Activated CD4-positive, alpha-beta T cell treated with anti-CD3 and anti-CD28 coated beads, Interleukin-2, amount 10 ng/mL, durations not matched to agents 7 days and 5 days (primary cell): ENCODE results near the gene TMEM145. TPM values are rescaled to one million over a fixed set of nuclear protein-coding genes. Genes with fewer than 3 reads are reported as not detected.

Source experiments
- CTCF ChIA-PET: fragments of 350-600 bp; sonication (Branson Sonifier 250); formaldehyde crosslinking; loops from one replicate; lab custom pipeline; 2021; ENCODE audit warnings: antibody characterized with exemption; lab: Charles Lee
- POLR2A ChIA-PET: fragments of 350-600 bp; sonication (Branson Sonifier 250); formaldehyde crosslinking; loops from one replicate; lab custom pipeline; 2021; ENCODE audit warnings: antibody characterized with exemption; lab: Charles Lee
- DNase-seq: peaks from one replicate; pipeline ENCODE4 v3.0.0-alpha.2; 2020
- H3K27ac Mint-ChIP-seq: one replicate; pipeline ENCODE4 v1.8.0; 2021; ENCODE audit warnings: mild to moderate bottlenecking, moderate library complexity, mixed read lengths
- H3K27me3 Mint-ChIP-seq: one replicate; pipeline ENCODE4 v1.8.0; 2021; ENCODE audit warnings: mixed read lengths
- H3K36me3 Mint-ChIP-seq: one replicate; pipeline ENCODE4 v1.8.0; 2021; ENCODE audit warnings: low read depth, mixed read lengths
- H3K4me1 Mint-ChIP-seq: one replicate; pipeline ENCODE4 v1.8.0; 2021; ENCODE audit warnings: mixed read lengths
- H3K4me3 Mint-ChIP-seq: one replicate; pipeline ENCODE4 v1.8.0; 2021; ENCODE audit warnings: mild to moderate bottlenecking, moderate library complexity, mixed read lengths
- H3K9me3 Mint-ChIP-seq: one replicate; pipeline ENCODE4 v1.8.0; 2021; ENCODE audit warnings: mixed read lengths
- microRNA-seq: library from miRNA; unstranded; fragments of <30 nt; microRNA quantifications from one replicate; pipeline ENCODE4 v1.2.0, GENCODE V29; 2021; ENCODE audit warnings: borderline microRNAs expressed, borderline replicate concordance
- total RNA-seq, 2 experiments: library from RNA; stranded (reverse); gene quantifications; one replicate each; pipeline ENCODE4 v1.2.3, GENCODE V29; 2021

Gene TMEM145
- total RNA-seq, 2 experiments from 2014 or later: not detected

- Mint-ChIP-seq H3K27ac (no peak overlapping the region), H3K36me3 (peaks cover 2% of the 10 kb centered on the region), H3K4me1 (no peaks in the 10 kb centered on the region), H3K27me3 (no peaks in the 10 kb centered on the region), H3K9me3 (peaks cover 2% of the 10 kb centered on the region), H3K4me3 (no peak overlapping the region)
- ChIA-PET POLR2A (interaction anchor here (0.5 kb wide), 1 partner anchor 48 kb away, joined by 3 read pairs; no protein-coding TSS in a partner anchor), CTCF (no interaction called here)
- DNase-seq: no peak
Measured at GRCh38 chr19:42368765-42369164, 55.7 kb downstream of the TMEM145 start.

GRCh38 chr19:42369433-42370067 lies 56.4 kb downstream of the TMEM145 start:
- DNase-seq: no peak
- Mint-ChIP-seq H3K9me3 (no peaks in the 10 kb centered on the region), H3K27me3 (no peaks in the 10 kb centered on the region), H3K36me3 (no peaks in the 10 kb centered on the region), H3K4me3 (no peak overlapping the region), H3K27ac (no peak overlapping the region), H3K4me1 (no peaks in the 10 kb centered on the region)
- POLR2A ChIA-PET: interaction anchor here (0.5 kb wide), 1 partner anchor 49 kb away, joined by 3 read pairs; no protein-coding TSS in a partner anchor
- CTCF ChIA-PET: no interaction called here

- Mint-ChIP-seq H3K4me3 (no peak overlapping the region), H3K4me1 (no peaks in the 10 kb centered on the region), H3K9me3 (no peaks in the 10 kb centered on the region), H3K27ac (no peak overlapping the region), H3K27me3 (no peaks in the 10 kb centered on the region), H3K36me3 (no peaks in the 10 kb centered on the region)
- no peak for DNase-seq
- ChIA-PET CTCF (no interaction called here), POLR2A (no interaction called here)
Measured at GRCh38 chr19:42370068-42370520, 57.0 kb downstream of the TMEM145 start.

GRCh38 chr19:42370626-42371175 lies 57.6 kb downstream of the TMEM145 start:
- Mint-ChIP-seq H3K4me1 (no peaks in the 10 kb centered on the region), H3K27ac (no peak overlapping the region), H3K36me3 (no peaks in the 10 kb centered on the region), H3K4me3 (no peak overlapping the region), H3K27me3 (no peaks in the 10 kb centered on the region), H3K9me3 (no peaks in the 10 kb centered on the region)
- no peak for DNase-seq
- ChIA-PET CTCF (interaction anchor here (0.7 to 1.3 kb wide), 2 partner anchors 11 to 664 kb away, joined by 3 to 4 read pairs; no protein-coding TSS in a partner anchor), POLR2A (no interaction called here)

Small RNAs within 50 kb of the gene (microRNA-seq; reads per million reads assigned to microRNA genes)
- not detected for gene MIR8077

Other genes with a start within 250 kb of the TMEM145 start
- under 1 TPM; 0.65 to 0.79 TPM for gene GRIK5, start 243.1 kb upstream of the TMEM145 start, total RNA-seq
- 10 to 100 TPM; 14.1 to 15.8 TPM for gene ZNF574, start 237.1 kb upstream of the TMEM145 start, total RNA-seq
- 10 to 100 TPM; 19.6 to 22.9 TPM for gene POU2F2, start 180.9 kb upstream of the TMEM145 start, total RNA-seq
- gene DEDD2, start 95.6 kb upstream of the TMEM145 start, total RNA-seq: 10 to 100 TPM; 37.2 to 42.4 TPM
- 10 to 100 TPM; 18.0 to 18.5 TPM for gene ZNF526, start 93.0 kb upstream of the TMEM145 start, total RNA-seq
- 10 to 100 TPM; 42.7 to 53.4 TPM for gene GSK3A, start 70.7 kb upstream of the TMEM145 start, total RNA-seq
- 10 to 100 TPM; 56.5 to 57.9 TPM for gene ERF, start 58.2 kb upstream of the TMEM145 start, total RNA-seq
- gene CIC, start 44.1 kb upstream of the TMEM145 start, total RNA-seq: 10 to 100 TPM; 69.3 to 81.0 TPM
- gene PRR19, start 11.2 kb upstream of the TMEM145 start, total RNA-seq: under 1 TPM; 0.54 to 0.62 TPM
- 10 to 100 TPM; 43.5 to 46.6 TPM for gene PAFAH1B3, start 10.7 kb upstream of the TMEM145 start, total RNA-seq
- gene MEGF8, start 12.3 kb downstream of the TMEM145 start, total RNA-seq: 1 to 10 TPM; 3.3 to 3.7 TPM
- not detected for gene CNFN, start 77.0 kb downstream of the TMEM145 start, total RNA-seq
- 10 to 100 TPM; 27.7 to 29.5 TPM for gene LIPE, start 114.1 kb downstream of the TMEM145 start, total RNA-seq
- gene CXCL17, start 129.6 kb downstream of the TMEM145 start, total RNA-seq: not detected
- 10 to 100 TPM; 21.0 to 22.2 TPM for gene CEACAM1, start 215.2 kb downstream of the TMEM145 start, total RNA-seq